ENCODE results near the gene MEIS1.

- no peak for TF ChIP-seq CTCF (IDR thresholded peaks at IDR 0.05; ENCODE audit: low read depth, low read length)
- no peak for TF ChIP-seq EZH2phosphoT487 (IDR thresholded peaks at IDR 0.05; ENCODE audit: low read depth)
Measured at GRCh38 chr2:66432801-66433694, 1.9 kb upstream of the MEIS1 start.

All from OCI-LY3 (cell line).